Suprapubic skin (tissue), 3 donors: ENCODE measurements around the gene RICTOR.

Experiments used
- CTCF ChIP-seq, 2 donors: fragments of 200-600 bp in 1 of 2; fragments of 450-650 bp in 1 of 2; sonication (generic) in 1 of 2; IDR thresholded peaks; one replicate each; pipeline ENCODE4 v1.5.1; 2016 to 2019; ENCODE audit warnings: antibody characterized with exemption in 2 of 2, mild to moderate bottlenecking in 1 of 2, moderate library complexity in 1 of 2
- POLR2A ChIP-seq, 2 donors: fragments of 450-650 bp; IDR thresholded peaks; one replicate each; pipeline ENCODE4 v1.6.1; 2017; ENCODE audit warnings: antibody characterized with exemption in 2 of 2, mild to moderate bottlenecking in 2 of 2, moderate library complexity in 2 of 2

DNA sequence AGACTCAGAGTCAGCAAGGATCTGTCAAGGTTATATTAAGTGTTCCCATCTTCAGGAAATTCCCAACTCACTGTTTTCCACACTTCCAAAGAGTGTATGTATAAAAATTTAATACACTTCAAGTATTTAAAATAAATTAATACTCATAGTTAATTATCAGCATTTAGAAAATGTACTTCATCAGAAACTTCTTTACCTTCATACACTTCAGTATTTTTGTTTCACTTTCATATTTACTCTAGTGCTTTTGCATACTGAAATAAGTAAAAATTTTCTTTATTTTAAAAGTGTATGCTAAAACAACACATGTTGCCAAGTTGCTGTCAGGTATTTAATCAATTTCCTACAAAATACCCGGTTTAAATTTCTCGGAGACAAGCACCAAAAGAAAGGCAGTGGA lies 16.5 kb downstream of the RICTOR start:
- no peak for TF ChIP-seq CTCF (IDR thresholded peaks at IDR 0.05)
- TF ChIP-seq POLR2A (IDR thresholded peaks at IDR 0.05): no peak
